ENCODE results near the gene TMEM163. TPM values are rescaled to one million over a fixed set of nuclear protein-coding genes. Genes with fewer than 3 reads are reported as not detected.
A peak's percentile ranks its signal among the peaks of the same experiment; 100 is the strongest.
"Not testable (repeated sequence)": the region's sequence is repeated elsewhere in the genome, so short reads cannot be mapped to it uniquely, and the experiment has no call there.

The TMEM163 gene
- total RNA-seq, 1 experiment from 2014 or later, result 0.05 TPM

GRCh38 chr2:134540990-134541389 lies 177.8 kb downstream of the TMEM163 start:
- DNase-seq (ENCODE audit: low read depth, low spot score), result no peak
- in situ Hi-C loops (cut with HindIII; ENCODE audit: low pct_unique_long_range_greater_than_20kb, low sequenced_read_pairs), result no loop called here

GRCh38 chr2:134539981-134540380 lies 178.8 kb downstream of the TMEM163 start:
- DNase-seq (ENCODE audit: low read depth, low spot score), result no peak
- in situ Hi-C loops (cut with HindIII; ENCODE audit: low pct_unique_long_range_greater_than_20kb, low sequenced_read_pairs), result no loop called here

GRCh38 chr2:134537702-134538101 lies 181.1 kb downstream of the TMEM163 start:
- DNase-seq (ENCODE audit: low read depth, low spot score), result no peak
- in situ Hi-C loops (cut with HindIII; ENCODE audit: low pct_unique_long_range_greater_than_20kb, low sequenced_read_pairs), result no loop called here

DNA sequence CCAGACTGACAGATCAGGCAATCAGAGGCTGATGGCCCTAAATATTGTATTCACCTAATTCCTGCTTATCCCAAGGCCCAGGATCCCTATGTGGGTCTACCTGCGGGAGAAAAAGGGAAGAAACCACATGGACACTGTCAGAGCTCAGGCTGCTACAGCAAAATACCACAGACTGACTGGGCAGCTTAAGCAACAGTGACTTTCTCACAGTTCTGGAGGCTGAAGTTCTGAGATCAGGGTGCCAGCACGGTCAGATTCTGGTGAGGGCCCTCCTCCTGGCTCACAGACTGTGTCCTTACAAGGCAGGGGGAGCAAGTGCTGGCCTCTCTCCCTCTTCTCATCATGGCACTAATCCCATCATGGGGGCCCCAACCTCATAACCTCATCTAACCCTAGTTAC lies 181.7 kb downstream of the TMEM163 start:
- no peak for DNase-seq (ENCODE audit: low read depth, low spot score)
- in situ Hi-C loops (cut with HindIII; ENCODE audit: low pct_unique_long_range_greater_than_20kb, low sequenced_read_pairs), result no loop called here

- no peak for DNase-seq (ENCODE audit: low read depth, low spot score)
- in situ Hi-C loops (cut with HindIII; ENCODE audit: low pct_unique_long_range_greater_than_20kb, low sequenced_read_pairs), result no loop called here
Observed at GRCh38 chr2:134536296-134536695, 182.5 kb downstream of the TMEM163 start.

DNA sequence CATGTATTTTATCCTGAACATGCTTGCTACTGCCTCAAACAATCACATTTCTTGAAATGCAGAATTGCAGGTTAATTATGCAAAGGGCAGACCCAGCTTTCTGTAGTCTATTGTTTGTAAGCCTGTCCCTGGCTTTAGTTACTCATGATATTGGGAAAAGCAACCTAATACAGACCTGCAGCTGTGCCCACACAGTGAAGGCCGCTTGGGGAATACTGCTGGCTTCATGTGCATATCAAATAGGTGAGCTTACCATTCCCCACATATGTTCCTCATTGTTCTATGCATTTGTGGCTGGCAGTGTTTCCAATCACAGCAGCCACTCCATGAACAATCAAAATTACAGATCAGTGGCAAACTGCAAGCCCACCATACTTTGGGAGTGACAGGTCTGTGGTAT lies 186.3 kb downstream of the TMEM163 start:
- in situ Hi-C loops (cut with HindIII; ENCODE audit: low pct_unique_long_range_greater_than_20kb, low sequenced_read_pairs), result no loop called here
- DNase-seq (ENCODE audit: low read depth, low spot score), result no peak

DNA sequence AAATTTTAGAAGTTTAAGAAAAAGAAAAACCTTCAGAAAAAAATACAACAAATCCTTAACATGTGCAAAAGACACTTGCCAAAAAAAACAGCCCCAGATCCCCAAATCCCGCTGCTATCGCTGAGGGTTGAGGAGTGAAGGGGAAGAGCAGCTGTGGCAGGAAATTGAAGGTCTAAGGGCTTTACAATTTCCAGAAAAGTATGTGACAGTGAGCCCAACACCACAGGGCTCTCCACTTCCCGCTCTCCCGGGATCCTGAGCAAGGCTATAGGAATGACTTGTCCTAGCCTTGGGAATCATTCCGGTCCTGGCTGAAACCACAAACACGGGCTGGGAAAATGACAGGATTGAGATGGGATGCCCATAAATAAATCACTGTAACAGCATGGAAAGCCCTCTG lies 191.4 kb downstream of the TMEM163 start:
- in situ Hi-C loops (cut with HindIII; ENCODE audit: low pct_unique_long_range_greater_than_20kb, low sequenced_read_pairs), result no loop called here
- DNase-seq (ENCODE audit: low read depth, low spot score), result no peak

DNA sequence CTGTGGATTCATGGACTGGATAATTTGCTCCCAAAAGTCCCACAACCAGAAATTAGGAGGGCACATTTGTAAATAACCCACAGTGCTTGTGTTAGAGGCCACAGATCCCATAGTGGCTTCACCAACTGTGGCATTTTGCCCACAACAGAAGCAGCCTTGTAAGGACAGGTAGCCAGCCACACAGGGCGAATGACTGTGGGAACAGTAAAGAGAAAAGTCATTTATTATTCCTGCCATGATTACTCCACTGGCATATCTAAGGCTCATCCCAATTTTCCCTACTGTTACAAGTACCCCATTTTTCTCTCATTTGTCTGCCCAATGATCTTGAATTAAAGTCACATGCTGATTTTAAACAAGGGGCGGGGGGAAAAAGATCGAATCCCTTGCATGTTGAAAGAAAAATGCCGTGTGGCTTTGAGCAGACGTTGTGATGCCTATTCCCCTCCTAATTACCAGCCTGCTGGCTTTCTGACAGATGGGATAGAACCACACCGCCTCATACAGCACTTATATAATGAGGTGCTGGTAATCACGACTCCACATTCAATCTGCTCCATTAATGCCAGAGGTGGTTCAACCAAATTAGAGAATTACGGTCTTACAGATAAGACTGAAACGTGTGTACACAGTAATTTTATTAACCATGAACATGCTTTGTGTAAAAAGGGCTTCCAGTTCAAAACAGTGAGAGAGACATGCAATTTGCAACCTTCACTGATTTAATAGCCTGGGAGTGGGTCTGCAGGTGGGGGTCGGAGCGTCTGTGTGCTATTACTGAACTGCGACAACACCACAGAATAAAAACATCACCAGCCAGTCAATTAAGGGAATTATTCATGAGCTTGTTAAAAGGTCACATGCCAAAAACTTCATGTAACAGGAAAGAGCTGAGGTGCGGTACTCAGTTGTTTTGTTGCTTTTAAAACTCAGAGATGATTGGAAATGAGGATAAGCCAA lies 196.0 kb downstream of the TMEM163 start:
- no peak for DNase-seq (ENCODE audit: low read depth, low spot score)
- in situ Hi-C loops (cut with HindIII; ENCODE audit: low pct_unique_long_range_greater_than_20kb, low sequenced_read_pairs), result no loop called here

DNA sequence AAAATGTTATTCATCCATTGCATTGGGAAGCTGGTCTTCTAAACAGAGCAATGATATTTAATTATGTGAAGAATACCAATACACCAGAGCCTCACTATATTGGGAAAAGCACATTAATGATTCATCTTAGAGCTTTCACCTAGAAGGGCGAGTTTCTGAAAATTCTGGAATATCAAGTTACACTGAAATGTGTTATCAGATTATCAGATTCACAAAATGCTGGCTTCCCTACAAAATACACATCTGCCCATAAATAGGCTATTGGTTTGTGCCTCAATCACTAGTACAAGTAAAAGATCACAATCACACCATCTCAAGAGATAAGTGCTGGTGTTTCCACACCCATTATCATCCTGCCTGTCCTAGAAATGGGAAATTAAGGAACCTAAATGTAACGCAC lies 200.7 kb downstream of the TMEM163 start:
- in situ Hi-C loops (cut with HindIII; ENCODE audit: low pct_unique_long_range_greater_than_20kb, low sequenced_read_pairs), result no loop called here
- DNase-seq (ENCODE audit: low read depth, low spot score), result no peak

GRCh38 chr2:134515137-134515536 lies 203.7 kb downstream of the TMEM163 start:
- DNase-seq (ENCODE audit: low read depth, low spot score), result no peak
- in situ Hi-C loops (cut with HindIII; ENCODE audit: low pct_unique_long_range_greater_than_20kb, low sequenced_read_pairs), result no loop called here

GRCh38 chr2:134513465-134513804 lies 205.4 kb downstream of the TMEM163 start:
- in situ Hi-C loops (cut with HindIII; ENCODE audit: low pct_unique_long_range_greater_than_20kb, low sequenced_read_pairs), result no loop called here
- no peak for DNase-seq (ENCODE audit: low read depth, low spot score)

DNA sequence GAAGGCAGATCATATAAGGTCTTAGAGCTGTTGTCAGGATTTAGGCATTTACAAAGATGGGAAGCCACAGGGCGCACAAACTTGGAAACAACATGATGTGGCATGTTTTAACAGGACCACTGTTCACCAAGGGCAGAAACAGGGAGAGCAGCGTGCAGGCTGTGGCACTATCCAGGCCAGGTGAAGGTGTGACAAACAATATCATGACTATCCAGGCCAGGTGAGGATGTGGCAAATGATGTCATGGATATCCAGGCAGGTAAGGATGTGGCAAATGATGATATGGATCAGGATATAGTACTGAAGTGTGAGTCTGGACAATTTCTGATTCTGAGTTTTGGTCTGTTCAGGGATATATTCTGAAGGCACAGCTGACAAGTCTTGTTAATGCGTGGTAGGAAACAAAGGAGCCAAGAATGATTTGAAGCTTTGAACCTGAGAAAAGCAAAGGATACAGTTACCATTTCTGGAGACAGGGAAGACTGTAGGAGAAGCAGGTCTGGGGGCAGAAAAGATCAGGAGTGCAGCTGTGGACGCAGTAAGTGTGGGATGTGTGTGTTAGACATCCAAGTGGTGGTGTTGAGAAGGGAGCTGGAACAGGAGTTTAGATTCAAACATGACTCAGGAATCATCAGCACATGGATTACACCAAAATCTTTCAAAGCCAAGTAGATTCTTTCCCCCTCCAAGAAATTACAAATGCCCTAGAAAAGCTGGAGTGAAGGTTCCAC lies 205.9 kb downstream of the TMEM163 start:
- in situ Hi-C loops (cut with HindIII; ENCODE audit: low pct_unique_long_range_greater_than_20kb, low sequenced_read_pairs), result no loop called here
- DNase-seq (ENCODE audit: low read depth, low spot score), result no peak

GRCh38 chr2:134508391-134508790 lies 210.4 kb downstream of the TMEM163 start:
- in situ Hi-C loops (cut with HindIII; ENCODE audit: low pct_unique_long_range_greater_than_20kb, low sequenced_read_pairs), result no loop called here
- no peak for DNase-seq (ENCODE audit: low read depth, low spot score)

GRCh38 chr2:134507697-134508096 lies 211.1 kb downstream of the TMEM163 start:
- DNase-seq (ENCODE audit: low read depth, low spot score), result no peak
- in situ Hi-C loops (cut with HindIII; ENCODE audit: low pct_unique_long_range_greater_than_20kb, low sequenced_read_pairs), result no loop called here

- DNase-seq (ENCODE audit: low read depth, low spot score); in situ Hi-C loops (cut with HindIII; ENCODE audit: low pct_unique_long_range_greater_than_20kb, low sequenced_read_pairs): not testable (repeated sequence)
Observed at GRCh38 chr2:134507159-134507558, 211.6 kb downstream of the TMEM163 start.

GRCh38 chr2:134505446-134505845 lies 213.4 kb downstream of the TMEM163 start:
- DNase-seq (ENCODE audit: low read depth, low spot score), result no peak
- in situ Hi-C loops (cut with HindIII; ENCODE audit: low pct_unique_long_range_greater_than_20kb, low sequenced_read_pairs), result no loop called here

GRCh38 chr2:134504586-134505336 lies 214.0 kb downstream of the TMEM163 start:
- in situ Hi-C loops (cut with HindIII; ENCODE audit: low pct_unique_long_range_greater_than_20kb, low sequenced_read_pairs), result no loop called here
- no peak for DNase-seq (ENCODE audit: low read depth, low spot score)

DNA sequence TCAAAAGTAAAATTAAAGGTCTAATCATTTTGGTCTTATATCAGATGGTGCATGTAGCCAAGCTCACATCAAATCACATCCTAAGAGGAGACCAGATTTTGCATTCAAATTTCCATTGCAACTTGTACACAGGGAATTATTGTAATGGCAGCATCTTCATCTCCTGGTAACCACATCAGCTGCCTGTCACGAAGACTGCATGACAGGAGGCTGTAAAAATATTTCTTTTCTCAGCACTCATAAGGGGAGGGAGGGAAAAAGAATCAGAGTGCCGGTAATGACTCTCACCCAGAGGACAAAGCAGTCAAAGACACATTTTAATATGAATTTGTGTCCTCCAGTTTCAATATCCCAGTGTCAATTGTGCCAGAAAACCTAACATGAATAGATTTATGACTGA lies 216.7 kb downstream of the TMEM163 start:
- peak; percentile 19 for DNase-seq (ENCODE audit: low read depth, low spot score)
- in situ Hi-C loops (cut with HindIII; ENCODE audit: low pct_unique_long_range_greater_than_20kb, low sequenced_read_pairs), result no loop called here

Data from SK-MEL-5 (cell line).